HFF-Myc (cell line): ENCODE results near the gene CAMTA1.

Experiments
- DNase-seq: peaks from one replicate; pipeline ENCODE4 v3.0.0-alpha.2; 2011; ENCODE audit warnings: low read depth; ENCODE audit errors: extremely low read depth
- H3K4me3 ChIP-seq: replicated peaks from 2 replicates; pipeline ENCODE4 v1.5.1; 2011; ENCODE audit warnings: low read depth, mild to moderate bottlenecking, control low read depth, low read length
- CTCF ChIP-seq: IDR thresholded peaks from 2 replicates; pipeline ENCODE4 v1.5.1; 2012; ENCODE audit warnings: mild to moderate bottlenecking, low read depth, low read length, control low read depth; ENCODE audit errors: missing control alignments

CAMTA1 gene

GRCh38 chr1:6882414-6882813 is 97.2 kb downstream of the CAMTA1 start:
- no peak for TF ChIP-seq CTCF
- DNase-seq = no peak
- no peak overlapping the region for H3K4me3 ChIP-seq

- no peak for TF ChIP-seq CTCF
- DNase-seq = no peak
- no peak overlapping the region for H3K4me3 ChIP-seq
Observed at GRCh38 chr1:6884652-6885153, 99.4 kb downstream of the CAMTA1 start.

DNA sequence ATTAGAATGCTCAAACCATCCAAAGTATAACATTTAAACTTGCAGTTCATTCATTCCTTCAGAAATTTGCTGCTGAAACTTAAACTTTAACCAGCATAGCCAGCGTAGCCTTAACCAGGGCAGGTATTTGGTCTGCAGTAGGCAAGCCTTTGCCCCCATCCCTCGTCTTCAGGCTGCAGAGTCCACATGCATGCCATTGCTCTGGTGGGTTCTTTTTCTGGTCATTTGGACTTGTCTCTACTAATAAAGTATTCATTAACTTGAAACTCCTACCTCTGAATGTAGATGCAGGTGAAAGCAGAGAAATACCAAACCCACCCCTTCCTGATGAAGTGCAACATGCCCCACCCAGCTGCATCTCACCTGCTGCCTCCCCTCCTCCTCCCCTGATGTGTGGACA is 100.2 kb downstream of the CAMTA1 start:
- TF ChIP-seq CTCF = no peak
- no peak for DNase-seq
- H3K4me3 ChIP-seq = no peak overlapping the region

- no peak overlapping the region for H3K4me3 ChIP-seq
- no peak for DNase-seq
- TF ChIP-seq CTCF = no peak
Observed at GRCh38 chr1:6886523-6886922, 101.3 kb downstream of the CAMTA1 start.

DNA sequence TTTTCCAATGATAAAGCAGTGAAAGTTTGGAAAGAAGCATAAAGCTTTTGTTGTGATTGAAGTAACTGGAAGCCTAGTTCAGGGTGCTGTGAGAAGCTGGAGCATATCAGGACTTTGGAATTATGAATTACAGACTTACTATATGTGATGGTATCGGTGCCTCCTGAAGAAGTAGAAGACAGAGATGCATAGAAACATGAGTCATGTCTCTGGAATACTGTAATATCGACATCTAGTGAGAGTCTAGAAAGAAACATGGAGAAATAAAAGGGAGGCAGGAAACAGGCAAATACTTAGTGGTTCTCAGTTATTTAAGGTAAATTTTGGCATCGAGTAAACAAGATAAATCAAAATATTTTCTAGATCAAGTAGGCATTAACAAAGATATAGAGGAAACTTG is 103.0 kb downstream of the CAMTA1 start:
- TF ChIP-seq CTCF = no peak
- DNase-seq = no peak
- H3K4me3 ChIP-seq = no peak overlapping the region

- TF ChIP-seq CTCF = no peak
- no peak for DNase-seq
- H3K4me3 ChIP-seq = no peak overlapping the region
Observed at GRCh38 chr1:6888870-6889269, 103.6 kb downstream of the CAMTA1 start.

- TF ChIP-seq CTCF = peak; percentile 84
- DNase-seq = no peak
- no peak overlapping the region for H3K4me3 ChIP-seq
Observed at GRCh38 chr1:6889875-6890480, 104.7 kb downstream of the CAMTA1 start.
